Measurements from ENCODE around the gene ZSCAN5A.

DNA sequence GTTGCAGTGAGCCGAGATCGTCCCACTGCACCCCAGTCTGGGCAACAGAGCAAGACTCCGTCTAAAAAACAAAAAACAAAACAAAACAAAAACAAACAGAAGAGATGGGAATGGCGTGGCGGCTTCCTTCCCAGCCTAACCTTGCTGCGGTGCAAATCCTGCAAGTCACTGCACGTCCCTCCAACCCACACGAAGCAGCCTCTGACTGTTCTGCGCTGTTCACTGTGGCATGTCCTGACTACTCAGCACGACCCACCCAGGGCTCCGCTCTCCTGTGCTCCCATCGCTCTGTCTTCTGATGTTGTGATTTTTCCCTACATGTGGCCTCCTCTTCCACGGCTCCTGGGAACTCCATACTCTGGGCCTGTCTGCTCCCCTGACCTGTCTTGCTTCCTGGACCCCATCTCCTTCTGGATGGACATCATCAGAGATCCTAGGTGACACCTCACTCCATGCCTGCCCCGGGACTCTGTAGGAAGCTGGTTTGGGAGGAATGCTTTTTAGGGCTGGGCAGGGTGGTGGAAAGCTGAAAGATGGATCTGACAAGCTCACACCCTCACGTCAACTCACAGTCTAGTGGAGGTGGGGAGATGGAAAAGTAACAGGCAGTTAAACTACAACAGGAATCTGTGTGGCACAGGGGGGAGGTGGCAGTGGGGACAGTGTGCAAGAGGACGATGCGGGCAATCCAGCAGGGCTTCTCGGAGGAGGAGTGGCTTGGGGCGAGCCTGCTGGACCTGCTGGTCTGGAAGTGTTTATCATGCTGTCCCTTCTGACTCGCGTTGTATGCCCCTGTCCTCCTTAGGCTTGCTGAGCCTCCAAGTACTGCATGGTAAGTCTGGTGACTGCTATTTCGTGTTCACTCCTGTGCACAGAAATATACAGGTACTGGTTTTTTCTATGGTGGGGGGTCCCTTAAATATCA lies 18.8 kb downstream of the ZSCAN5A start:
- TF ChIP-seq SNAI2 (CRISPR knock-in tag; IDR thresholded peaks at IDR 0.05) (no peak), ZNF8 (CRISPR knock-in tag; IDR thresholded peaks at IDR 0.05) (no peak), RARB (CRISPR knock-in tag; IDR thresholded peaks at IDR 0.05) (no peak), TCF4 (CRISPR knock-in tag; IDR thresholded peaks at IDR 0.05; ENCODE audit: borderline replicate concordance) (no peak)
- TF ChIP-seq, protein P1, sequence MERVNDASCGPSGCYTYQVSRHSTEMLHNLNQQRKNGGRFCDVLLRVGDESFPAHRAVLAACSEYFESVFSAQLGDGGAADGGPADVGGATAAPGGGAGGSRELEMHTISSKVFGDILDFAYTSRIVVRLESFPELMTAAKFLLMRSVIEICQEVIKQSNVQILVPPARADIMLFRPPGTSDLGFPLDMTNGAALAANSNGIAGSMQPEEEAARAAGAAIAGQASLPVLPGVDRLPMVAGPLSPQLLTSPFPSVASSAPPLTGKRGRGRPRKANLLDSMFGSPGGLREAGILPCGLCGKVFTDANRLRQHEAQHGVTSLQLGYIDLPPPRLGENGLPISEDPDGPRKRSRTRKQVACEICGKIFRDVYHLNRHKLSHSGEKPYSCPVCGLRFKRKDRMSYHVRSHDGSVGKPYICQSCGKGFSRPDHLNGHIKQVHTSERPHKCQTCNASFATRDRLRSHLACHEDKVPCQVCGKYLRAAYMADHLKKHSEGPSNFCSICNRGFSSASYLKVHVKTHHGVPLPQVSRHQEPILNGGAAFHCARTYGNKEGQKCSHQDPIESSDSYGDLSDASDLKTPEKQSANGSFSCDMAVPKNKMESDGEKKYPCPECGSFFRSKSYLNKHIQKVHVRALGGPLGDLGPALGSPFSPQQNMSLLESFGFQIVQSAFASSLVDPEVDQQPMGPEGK (CRISPR knock-in tag; IDR thresholded peaks at IDR 0.05; ENCODE audit: borderline replicate concordance): no peak

Measured in SK-N-SH treated with all-trans-retinoic acid at 6 μM for 48 hours (cell line).